NCI-H1436 (cell line): ENCODE measurements around the gene FRMD8.
"Not testable (repeated sequence)": the region's sequence is repeated elsewhere in the genome, so short reads cannot be mapped to it uniquely, and the experiment has no call there.

Experiments
- DNase-seq: peaks from one replicate; lab custom pipeline; 2025; lab: John Stamatoyannopoulos, UW

FRMD8 gene

GRCh38 chr11:65436412-65437032 lies 50.1 kb downstream of the FRMD8 start:
- no peak for DNase-seq

GRCh38 chr11:65437436-65438227 lies 51.2 kb downstream of the FRMD8 start:
- no peak for DNase-seq

- DNase-seq: no peak
These were observed 52.1 kb downstream of the FRMD8 start for GRCh38 chr11:65438257-65439151.

GRCh38 chr11:65439331-65440181 lies 53.1 kb downstream of the FRMD8 start:
- no peak for DNase-seq

- DNase-seq: no peak
These were observed 54.5 kb downstream of the FRMD8 start for GRCh38 chr11:65440831-65441499.

GRCh38 chr11:65442842-65443331 lies 56.5 kb downstream of the FRMD8 start:
- no peak for DNase-seq

- no peak for DNase-seq
These were observed 58.0 kb downstream of the FRMD8 start for GRCh38 chr11:65444314-65445051.

GRCh38 chr11:65445101-65445603 lies 58.7 kb downstream of the FRMD8 start:
- DNase-seq: no peak

- no peak for DNase-seq
These were observed 59.4 kb downstream of the FRMD8 start for GRCh38 chr11:65445604-65446445.

GRCh38 chr11:65446446-65447277 lies 60.2 kb downstream of the FRMD8 start:
- no peak for DNase-seq

- no peak for DNase-seq
These were observed 61.6 kb downstream of the FRMD8 start for GRCh38 chr11:65448074-65448417.

GRCh38 chr11:65448418-65449105 lies 62.1 kb downstream of the FRMD8 start:
- no peak for DNase-seq

- not testable (repeated sequence) for DNase-seq
These were observed 64.9 kb downstream of the FRMD8 start for GRCh38 chr11:65451301-65451700.

GRCh38 chr11:65452259-65452658 lies 65.8 kb downstream of the FRMD8 start:
- not testable (repeated sequence) for DNase-seq

- no peak for DNase-seq
These were observed 66.5 kb downstream of the FRMD8 start for GRCh38 chr11:65452806-65453490.

- DNase-seq: no peak
These were observed 67.9 kb downstream of the FRMD8 start for GRCh38 chr11:65454311-65454695.
